GM12878 (cell line): ENCODE results near the gene EXO1. TPM values are rescaled to one million over a fixed set of nuclear protein-coding genes. Genes with fewer than 3 reads are reported as not detected.
A peak's percentile ranks its signal among the peaks of the same experiment; 100 is the strongest.

Source experiments
- ATAC-seq: fragments of 200-7000 bp; cut with Tn5 transposase; 3 replicates; pipeline ENCODE4 v1.9.1; 2020; ENCODE audit warnings: mild to moderate bottlenecking, moderate library complexity
- BruUV-seq: library from RNA; stranded (reverse); fragments of 400-500 nt; replicated peaks from 2 replicates; lab custom pipeline; 2021; lab: Mats Ljungman, UMichigan
- CTCF ChIA-PET: fragments of 300-600 bp; sonication (Branson Sonifier 250); formaldehyde crosslinking; extraction: SDS; loops from one replicate; lab custom pipeline; 2021; ENCODE audit warnings: inconsistent platforms; lab: Yijun Ruan, JAX
- POLR2A ChIA-PET: fragments of 350-600 bp; formaldehyde crosslinking; extraction: SDS; loops from one replicate; lab custom pipeline; 2021; ENCODE audit warnings: inconsistent platforms; lab: Charles Lee
- RAD21 ChIA-PET: fragments of 300-600 bp; sonication (Branson Sonifier 250); formaldehyde crosslinking; loops from one replicate; lab custom pipeline; 2023; ENCODE audit warnings: antibody characterized with exemption; ENCODE audit not compliant: unreplicated experiment; lab: Charles Lee
- SMC1A ChIA-PET: fragments of 300-600 bp; sonication (Branson Sonifier 250); formaldehyde crosslinking; loops from one replicate; lab custom pipeline; 2023; ENCODE audit not compliant: unreplicated experiment, uncharacterized antibody; lab: Charles Lee
- DNase-seq: peaks from one replicate; pipeline ENCODE4 v3.0.0-alpha.2; 2011; ENCODE audit warnings: low read depth, low spot score
- FAIRE-seq: peaks from 3 replicates; lab custom pipeline; 2011; peaks lifted over from hg19 to GRCh38; lab: Jason Lieb, UNC
- H2AFZ ChIP-seq: 2 replicates; pipeline ENCODE4 v1.6.0; 2011; ENCODE audit warnings: low read depth, low read length, control low read depth; ENCODE audit not compliant: control insufficient read depth
- H3K27ac ChIP-seq: 2 replicates; pipeline ENCODE4 v1.5.1; 2011; ENCODE audit warnings: control low read depth; ENCODE audit not compliant: control insufficient read depth, insufficient read depth
- H3K27me3 ChIP-seq, 2 experiments: replicated peaks in 1 of 2; 2 replicates each; pipeline versions ENCODE4 v1.6.0 to v1.6.1; 2011; ENCODE audit warnings: low read length in 1 of 2; ENCODE audit not compliant: control insufficient read depth in 2 of 2, insufficient read depth in 2 of 2
- H3K36me3 ChIP-seq, 2 experiments: 2 replicates each; pipeline ENCODE4 v1.5.1; 2011; ENCODE audit warnings: low read length in 1 of 2; ENCODE audit not compliant: control insufficient read depth in 2 of 2, insufficient read depth in 2 of 2
- H3K4me1 ChIP-seq: 2 replicates; pipeline ENCODE4 v1.6.1; 2011; ENCODE audit warnings: mild to moderate bottlenecking, low read length, moderate library complexity, mixed read lengths; ENCODE audit not compliant: control insufficient read depth, insufficient read depth
- H3K4me2 ChIP-seq: 2 replicates; pipeline ENCODE4 v1.6.0; 2011; ENCODE audit warnings: control low read depth; ENCODE audit not compliant: control insufficient read depth, insufficient read depth
- H3K4me3 ChIP-seq: fragments of 200-600 bp; sonication (generic); 2 replicates; pipeline ENCODE4 v1.5.1; 2016
- H3K79me2 ChIP-seq: 2 replicates; pipeline ENCODE4 v1.6.0; 2011; ENCODE audit warnings: low read length; ENCODE audit not compliant: control insufficient read depth, insufficient read depth
- H3K9ac ChIP-seq: 2 replicates; pipeline ENCODE4 v1.8.0; 2011; ENCODE audit warnings: low read length, control low read depth, mixed read lengths; ENCODE audit not compliant: control insufficient read depth, insufficient read depth
- H3K9me3 ChIP-seq: replicated peaks from 3 replicates; pipeline ENCODE4 v1.5.1; 2011; ENCODE audit warnings: mild to moderate bottlenecking, low read length; ENCODE audit not compliant: control insufficient read depth, insufficient read depth
- H4K20me1 ChIP-seq: 2 replicates; pipeline ENCODE4 v1.6.0; 2011; ENCODE audit not compliant: control insufficient read depth, insufficient read depth
- BCL11A ChIP-seq: IDR thresholded peaks from 2 replicates; pipeline ENCODE4 v1.6.1; 2011; ENCODE audit warnings: low read depth, low read length
- BRCA1 ChIP-seq: IDR thresholded peaks from 2 replicates; pipeline ENCODE4 v1.6.1; 2011; ENCODE audit warnings: low read depth, low read length, improper control_type of control experiment
- CHD4 ChIP-seq: fragments of 200-600 bp; sonication (generic); IDR thresholded peaks from 2 replicates; pipeline ENCODE4 v1.6.1; 2016; ENCODE audit warnings: mild to moderate bottlenecking
- DPF2 ChIP-seq: fragments of 450-650 bp; IDR thresholded peaks from 2 replicates; pipeline ENCODE4 v1.6.1; 2017; ENCODE audit warnings: mild to moderate bottlenecking
- EP300 ChIP-seq, 2 experiments: fragments of 150-350 bp in 1 of 2; IDR thresholded peaks; 2 replicates each; pipeline ENCODE4 v1.6.1; 2011 to 2012; ENCODE audit warnings: low read depth in 2 of 2, low read length in 2 of 2, borderline replicate concordance in 1 of 2, improper control_type of control experiment in 1 of 2, inconsistent platforms in 1 of 2; ENCODE audit not compliant: control insufficient read depth in 1 of 2
- ESRRA ChIP-seq: IDR thresholded peaks from 2 replicates; pipeline ENCODE4 v1.6.1; 2012; ENCODE audit warnings: mild to moderate bottlenecking, low read length, improper control_type of control experiment
- IKZF1 ChIP-seq: fragments of 450-650 bp; conservative IDR thresholded peaks from 2 replicates; pipeline ENCODE4 v1.6.1; 2017; ENCODE audit warnings: antibody characterized with exemption, mild to moderate bottlenecking
- MTA3 ChIP-seq: IDR thresholded peaks from 2 replicates; pipeline ENCODE4 v1.6.1; 2012; ENCODE audit warnings: low read length, inconsistent platforms, borderline replicate concordance
- NFXL1 ChIP-seq: fragments of 450-650 bp; IDR thresholded peaks from 2 replicates; pipeline ENCODE4 v1.6.1; 2017; ENCODE audit warnings: antibody characterized with exemption, mild to moderate bottlenecking, borderline replicate concordance
- PML ChIP-seq: IDR thresholded peaks from 2 replicates; pipeline ENCODE4 v1.6.1; 2012; ENCODE audit warnings: low read length, inconsistent platforms
- RAD51 ChIP-seq: fragments of 450-650 bp; IDR thresholded peaks from 2 replicates; pipeline ENCODE4 v1.6.1; 2016; ENCODE audit warnings: moderate library complexity, mild to moderate bottlenecking, inconsistent platforms
- TAF1 ChIP-seq: IDR thresholded peaks from 2 replicates; pipeline ENCODE4 v1.6.1; 2011; ENCODE audit warnings: mild to moderate bottlenecking, low read depth, low read length, borderline replicate concordance
- WGBS: methylation state at CpG from one replicate; pipeline ENCODE4 v1.1.6; 2016; ENCODE audit warnings: low lambda C conversion rate; ENCODE audit not compliant: insufficient replicate concordance, insufficient coverage; ENCODE audit errors: missing lambda C conversion rate; 5-methylcytosine and 5-hydroxymethylcytosine counted together
- in situ Hi-C: fragments of 300-500 bp; cut with MboI; formaldehyde crosslinking; loops from 9 replicates; pipeline ENCODE4 v1.14.3; 2018; ENCODE audit warnings: mixed read lengths
- intact Hi-C: fragments of 100-400 bp; cut with micrococcal nuclease; formaldehyde crosslinking; loops from one replicate; pipeline ENCODE4 v1.14.2; 2022; ENCODE audit not compliant: unreplicated experiment
- polyA plus RNA-seq, 11 experiments: library from polyadenylated mRNA; depleted of rRNA in 4 of 11; unstranded in 6 of 11; stranded (reverse) in 5 of 11; fragments of >200 nt; fragmentation: Nextera tagmentation in 4 of 11; fragmentation: Illumina TruSeq in 1 of 11; extraction: Ambion mirVana in 4 of 11; extraction: Trizol in 1 of 11; gene quantifications; 1 replicate in 1 of 11; 2 replicates in 10 of 11; pipeline versions ENCODE4 v1.2.1 to v1.2.3, GENCODE V29; 2011 to 2016; ENCODE audit warnings: inconsistent platforms in 2 of 11, missing spikeins in 2 of 11, low read depth in 1 of 11
- total RNA-seq, 4 experiments: library from RNA; depleted of rRNA in 3 of 4; stranded (reverse); fragments of >200 nt in 3 of 4; fragmentation: Illumina TruSeq in 1 of 4; extraction: Trizol in 1 of 4; gene quantifications; 2 replicates each; pipeline versions ENCODE4 v1.2.1 to v1.2.3, GENCODE V29; 2013 to 2021

EXO1 gene
- total and polyA plus RNA-seq, 10 of the 15 experiments (the other 5 are each of a cell fraction or from before 2014, with no cell fraction given): 8.7 to 43.4 (median 30.6) TPM

- H3K4me2 ChIP-seq: peak overlapping the region; percentile 12; the same call in 1 of the 2 replicates
- ChIA-PET SMC1A (interaction anchor here (1.1 to 1.2 kb wide), 2 partner anchors 8 to 228 kb away, joined by 3 to 4 read pairs; no protein-coding TSS in a partner anchor), POLR2A (interaction anchor here (0.6 kb wide), 1 partner anchor 12 kb away, joined by 3 read pairs; no protein-coding TSS in a partner anchor), CTCF (interaction anchor here (0.6 to 1.8 kb wide), 4 partner anchors 9 to 228 kb away, joined by 3 to 6 read pairs (median 4); partner anchors contain the start of gene EXO1), RAD21 (interaction anchor here (0.8 kb wide), 1 partner anchor 228 kb away, joined by 5 read pairs; no protein-coding TSS in a partner anchor)
- DNase-seq (no peak), FAIRE-seq (no peak), ATAC-seq (no peak)
- H3K79me2 ChIP-seq: no peaks in the 10 kb centered on the region
- H2AFZ ChIP-seq: peak overlapping the region; percentile 48
- H3K9me3 ChIP-seq: no peaks in the 10 kb centered on the region
- H4K20me1 ChIP-seq: no peaks in the 10 kb centered on the region
- H3K27me3 ChIP-seq: no peaks in the 10 kb centered on the region
- in situ Hi-C loops: no loop called here
- H3K4me3 ChIP-seq: no peak overlapping the region
- 79% methylated on average over 5 of the region's 5 CpGs for WGBS
- intact Hi-C loops: no loop called here
- TF ChIP-seq EP300 (IDR thresholded peaks at IDR 0.05; ENCODE audit: borderline replicate concordance in 1 of 2, control insufficient read depth in 1 of 2, low read depth in 2 of 2, low read length in 2 of 2) (no peak), PML (no peak), BCL11A (no peak), DPF2 (no peak), TAF1 (no peak), ESRRA (no peak), CHD4 (no peak), BRCA1 (no peak), RAD51 (no peak), IKZF1 (no peak), NFXL1 (no peak), MTA3 (no peak)
- no peak overlapping the region for H3K9ac ChIP-seq
- peaks cover 11% of the 10 kb centered on the region; the same call in 1 of the 2 replicates for H3K4me1 ChIP-seq
- BruUV-seq: no TSS peak
- H3K27ac ChIP-seq: no peak overlapping the region
- no peaks in the 10 kb centered on the region for H3K36me3 ChIP-seq
Observed at GRCh38 chr1:241838897-241839296, 9.1 kb upstream of the EXO1 start.
